DOHH2 (cell line): ENCODE data around the gene YIPF5.

ENCODE experiments used
- H3F3A ChIP-seq: fragments of 200-600 bp; sonication (generic), shearing (Covaris generic); 2 replicates; pipeline ENCODE4 v1.6.0; 2016; ENCODE audit warnings: antibody characterized with exemption, mild to moderate bottlenecking; ENCODE audit not compliant: control insufficient read depth, insufficient read depth
- H3K27ac ChIP-seq: fragments of 200-600 bp; sonication (generic); 2 replicates; pipeline ENCODE4 v1.5.1; 2014; ENCODE audit warnings: low read depth, mild to moderate bottlenecking, low read length, moderate library complexity
- H3K27me3 ChIP-seq: fragments of 200-600 bp; sonication (generic); 2 replicates; pipeline ENCODE4 v1.6.1; 2014; ENCODE audit warnings: mild to moderate bottlenecking, low read length, mixed read lengths; ENCODE audit not compliant: control insufficient read depth
- H3K36me3 ChIP-seq: fragments of 200-600 bp; sonication (generic); 2 replicates; pipeline ENCODE4 v1.6.1; 2014; ENCODE audit warnings: mild to moderate bottlenecking, low read length, moderate library complexity, mixed read lengths; ENCODE audit not compliant: control insufficient read depth
- H3K4me1 ChIP-seq: fragments of 200-600 bp; sonication (generic); 2 replicates; pipeline ENCODE4 v1.6.1; 2014; ENCODE audit warnings: mild to moderate bottlenecking, low read length, mixed read lengths; ENCODE audit not compliant: control insufficient read depth
- H3K4me2 ChIP-seq: fragments of 200-600 bp; sonication (generic); 2 replicates; pipeline ENCODE4 v1.6.0; 2014; ENCODE audit warnings: mild to moderate bottlenecking, low read length, moderate library complexity
- H3K4me3 ChIP-seq: fragments of 200-600 bp; sonication (generic); 2 replicates; pipeline ENCODE4 v1.5.1; 2014; ENCODE audit warnings: mild to moderate bottlenecking, low read length, mixed read lengths
- H3K79me2 ChIP-seq: fragments of 200-600 bp; sonication (generic); 2 replicates; pipeline ENCODE4 v1.6.1; 2014; ENCODE audit warnings: mild to moderate bottlenecking, low read length, mixed read lengths; ENCODE audit not compliant: control insufficient read depth
- H3K9me2 ChIP-seq: fragments of 200-600 bp; sonication (generic); replicated peaks from 2 replicates; pipeline ENCODE4 v1.6.1; 2014; ENCODE audit warnings: mild to moderate bottlenecking, low read length, mixed read lengths; ENCODE audit not compliant: control insufficient read depth
- H3K9me3 ChIP-seq: fragments of 200-600 bp; sonication (generic); 2 replicates; pipeline ENCODE4 v1.6.1; 2014; ENCODE audit warnings: antibody characterized with exemption, low read length, mixed read lengths; ENCODE audit not compliant: control insufficient read depth, insufficient read depth
- H4K20me1 ChIP-seq: fragments of 200-600 bp; sonication (generic); 2 replicates; pipeline ENCODE4 v1.6.0; 2014; ENCODE audit warnings: low read depth, mild to moderate bottlenecking, antibody characterized with exemption, low read length, moderate library complexity; ENCODE audit not compliant: control insufficient read depth, insufficient read depth
- EZH2phosphoT487 ChIP-seq: fragments of 200-600 bp; sonication (generic); IDR thresholded peaks from 2 replicates; pipeline ENCODE4 v1.6.1; 2017; ENCODE audit warnings: borderline replicate concordance, mild to moderate bottlenecking, antibody characterized with exemption, low read length, moderate library complexity, mixed read lengths
- TF ChIP-seq, protein P1 (sequence below): fragments of 200-600 bp; sonication (generic); IDR thresholded peaks from one replicate; pipeline ENCODE4 v1.5.1; 2014; ENCODE audit warnings: antibody characterized with exemption, mild to moderate bottlenecking, low read depth, low read length; ENCODE audit not compliant: poor library complexity, severe bottlenecking

Gene YIPF5

DNA sequence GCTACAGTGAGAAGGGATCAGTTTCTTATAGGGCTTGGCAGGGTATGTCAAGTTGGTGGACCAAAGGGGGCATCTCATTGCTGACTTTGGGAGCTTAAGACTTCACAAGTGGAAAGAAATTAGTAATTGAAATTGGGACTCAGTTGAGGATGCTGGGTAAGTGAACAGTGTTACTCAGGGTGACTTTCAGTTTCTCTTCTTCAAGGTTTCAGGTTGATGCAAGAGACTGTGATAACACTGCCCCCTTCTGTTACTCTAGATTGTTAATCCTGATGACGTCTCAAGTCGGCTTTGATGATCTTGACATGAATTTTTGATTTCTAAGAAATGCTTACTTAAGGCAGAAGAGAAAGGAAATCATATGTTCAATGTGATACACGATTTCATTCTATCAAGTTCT lies 21.5 kb upstream of the YIPF5 start:
- Histone ChIP-seq H3K9me3 (peaks cover 16% of the 10 kb centered on the region), H3K4me3 (no peak overlapping the region)

DNA sequence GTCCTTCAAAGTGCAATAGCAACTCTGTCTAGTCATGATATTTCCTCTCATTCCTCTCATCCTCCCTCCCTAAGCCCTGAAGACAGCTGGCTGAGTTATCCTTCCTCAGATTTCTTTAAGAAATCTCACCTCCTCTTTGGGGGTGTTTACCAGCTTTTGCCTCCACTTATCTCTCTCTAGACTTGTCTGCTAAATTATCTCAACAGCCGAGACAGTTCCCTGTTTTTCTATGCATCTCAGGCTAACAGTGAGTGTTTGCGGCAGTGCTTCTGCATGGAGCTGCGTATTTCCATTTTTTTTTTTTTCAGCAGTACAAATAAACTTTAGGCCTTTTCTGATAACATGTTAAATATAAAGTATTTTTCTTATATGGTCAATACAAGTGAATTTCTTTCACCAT lies 21.1 kb upstream of the YIPF5 start:
- Histone ChIP-seq H3K4me3 (no peak overlapping the region), H3K27me3 (no peaks in the 10 kb centered on the region), H3K4me2 (peak overlapping the region; percentile 42), H4K20me1 (no peaks in the 10 kb centered on the region), H3K36me3 (peaks cover 12% of the 10 kb centered on the region), H3K9me2 (no peaks in the 10 kb centered on the region), H3K9me3 (peaks cover 16% of the 10 kb centered on the region), H3F3A (peaks cover 12% of the 10 kb centered on the region), H3K27ac (no peak overlapping the region), H3K4me1 (peaks cover 60% of the 10 kb centered on the region), H3K79me2 (no peaks in the 10 kb centered on the region)
- TF ChIP-seq EZH2phosphoT487, result no peak
- TF ChIP-seq, protein P1, sequence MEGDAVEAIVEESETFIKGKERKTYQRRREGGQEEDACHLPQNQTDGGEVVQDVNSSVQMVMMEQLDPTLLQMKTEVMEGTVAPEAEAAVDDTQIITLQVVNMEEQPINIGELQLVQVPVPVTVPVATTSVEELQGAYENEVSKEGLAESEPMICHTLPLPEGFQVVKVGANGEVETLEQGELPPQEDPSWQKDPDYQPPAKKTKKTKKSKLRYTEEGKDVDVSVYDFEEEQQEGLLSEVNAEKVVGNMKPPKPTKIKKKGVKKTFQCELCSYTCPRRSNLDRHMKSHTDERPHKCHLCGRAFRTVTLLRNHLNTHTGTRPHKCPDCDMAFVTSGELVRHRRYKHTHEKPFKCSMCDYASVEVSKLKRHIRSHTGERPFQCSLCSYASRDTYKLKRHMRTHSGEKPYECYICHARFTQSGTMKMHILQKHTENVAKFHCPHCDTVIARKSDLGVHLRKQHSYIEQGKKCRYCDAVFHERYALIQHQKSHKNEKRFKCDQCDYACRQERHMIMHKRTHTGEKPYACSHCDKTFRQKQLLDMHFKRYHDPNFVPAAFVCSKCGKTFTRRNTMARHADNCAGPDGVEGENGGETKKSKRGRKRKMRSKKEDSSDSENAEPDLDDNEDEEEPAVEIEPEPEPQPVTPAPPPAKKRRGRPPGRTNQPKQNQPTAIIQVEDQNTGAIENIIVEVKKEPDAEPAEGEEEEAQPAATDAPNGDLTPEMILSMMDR, result no peak

More for the DNA sequence above, 21.5 kb upstream of the YIPF5 start:
- Histone ChIP-seq H3K4me1 (peaks cover 55% of the 10 kb centered on the region), H3K27ac (no peak overlapping the region), H3K36me3 (peaks cover 12% of the 10 kb centered on the region), H4K20me1 (no peaks in the 10 kb centered on the region), H3K79me2 (no peaks in the 10 kb centered on the region), H3F3A (peaks cover 12% of the 10 kb centered on the region), H3K9me2 (no peaks in the 10 kb centered on the region), H3K27me3 (no peaks in the 10 kb centered on the region), H3K4me2 (peak overlapping the region; percentile 42)
- no peak for TF ChIP-seq EZH2phosphoT487
- TF ChIP-seq, protein P1, result peak; percentile 67

DNA sequence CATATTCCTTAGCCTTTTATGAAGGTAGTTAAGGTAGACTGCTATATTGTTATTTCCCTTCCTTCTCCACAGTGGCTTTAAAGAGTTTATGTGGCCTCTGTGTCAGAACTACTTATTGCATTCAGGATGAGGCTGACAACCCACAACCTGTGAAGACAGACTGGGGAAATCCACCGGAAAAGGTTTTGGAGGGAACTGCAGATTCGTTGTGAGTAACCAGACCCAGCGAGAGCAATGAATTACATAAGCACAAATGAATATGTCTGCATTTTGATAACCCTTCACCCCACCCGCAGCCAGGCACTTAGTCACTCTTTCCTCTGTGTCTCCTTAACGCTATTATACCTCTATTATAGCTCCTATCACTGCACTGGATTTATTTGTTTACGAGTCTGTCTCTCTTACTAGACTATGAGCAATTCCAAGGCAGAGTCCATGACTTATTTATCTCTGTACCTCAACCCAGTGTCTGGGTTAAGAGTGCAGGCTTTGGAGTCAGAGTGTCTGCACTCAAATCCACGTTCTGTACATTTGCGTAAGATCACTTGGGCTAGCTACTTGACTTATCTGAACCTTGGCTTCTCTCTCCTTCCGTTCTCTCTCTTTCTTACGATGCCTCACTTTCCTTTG lies 19.5 kb upstream of the YIPF5 start:
- peak overlapping the region; percentile 58 for H3K4me3 ChIP-seq
- no peaks in the 10 kb centered on the region for H4K20me1 ChIP-seq
- TF ChIP-seq, protein P1, result no peak
- no peak for TF ChIP-seq EZH2phosphoT487
- H3K9me3 ChIP-seq, result peaks cover 16% of the 10 kb centered on the region
- no peaks in the 10 kb centered on the region for H3K79me2 ChIP-seq
- no peaks in the 10 kb centered on the region for H3K9me2 ChIP-seq
- H3K4me1 ChIP-seq, result peaks cover 74% of the 10 kb centered on the region
- peak overlapping the region; percentile 46 for H3K4me2 ChIP-seq
- H3F3A ChIP-seq, result peaks cover 12% of the 10 kb centered on the region
- no peaks in the 10 kb centered on the region for H3K27me3 ChIP-seq
- peak overlapping the region; percentile 94 for H3K27ac ChIP-seq
- H3K36me3 ChIP-seq, result peaks cover 12% of the 10 kb centered on the region
